Ovary (tissue), 9 donors: ENCODE measurements around the gene CDIP1. TPM values are rescaled to one million over a fixed set of nuclear protein-coding genes. Genes with fewer than 3 reads are reported as not detected.

Experiments
- DNase-seq, 5 donors: peaks; one replicate each; pipeline ENCODE4 v3.0.0-alpha.2; 2019 to 2020
- H3K27ac ChIP-seq, 2 donors: fragments of 200-600 bp; one replicate each; pipeline versions ENCODE4 v1.5.1 to v1.8.0; 2019 to 2022
- H3K27me3 ChIP-seq: fragments of 200-600 bp; one replicate; pipeline ENCODE4 v1.8.0; 2022
- H3K36me3 ChIP-seq: fragments of 200-600 bp; sonication (generic); one replicate; pipeline ENCODE4 v1.5.1; 2019
- H3K4me1 ChIP-seq: one replicate; pipeline ENCODE4 v1.8.1; 2013; ENCODE audit warnings: mild to moderate bottlenecking, moderate library complexity; ENCODE audit not compliant: insufficient read depth
- H3K4me3 ChIP-seq: fragments of 200-600 bp; sonication (generic); one replicate; pipeline ENCODE4 v1.5.1; 2017
- H3K9me3 ChIP-seq, 2 donors: fragments of 200-600 bp in 1 of 2; sonication (generic) in 1 of 2; one replicate each; pipeline versions ENCODE4 v1.5.1 to v1.8.1; 2013 to 2019; ENCODE audit warnings: mild to moderate bottlenecking in 1 of 2, moderate library complexity in 1 of 2
- EP300 ChIP-seq: sonication (generic); formaldehyde crosslinking; IDR thresholded peaks from one replicate; pipeline ENCODE4 v1.6.1; 2017; ENCODE audit warnings: antibody characterized with exemption
- POLR2A ChIP-seq: fragments of 450-650 bp; IDR thresholded peaks from one replicate; pipeline ENCODE4 v1.6.1; 2017; ENCODE audit warnings: antibody characterized with exemption, mild to moderate bottlenecking, moderate library complexity
- WGBS, 3 donors: extraction: QIAGEN DNeasy Blood & Tissue Kit in 1 of 3; methylation state at CpG; one replicate each; pipeline versions ENCODE4 v1.1.5 to v1.1.7; 2013 to 2017; 5-methylcytosine and 5-hydroxymethylcytosine counted together
- intact Hi-C, 4 donors: fragments of 100-400 bp; cut with DNase I; formaldehyde crosslinking; loops; one replicate each; pipeline versions ENCODE4 v1.11.0 to v1.15.1; 2022 to 2023
- polyA plus RNA-seq, 2 donors: library from polyadenylated mRNA; stranded (reverse); fragments of 200-250 nt in 1 of 2; fragments of 350-450 nt in 1 of 2; fragmentation: Illumina TruSeq in 1 of 2; extraction: RNeasy Lipid Tissue Mini Kit (QIAGEN cat#74804) in 1 of 2; gene quantifications; one replicate each; pipeline ENCODE4 v1.2.3, GENCODE V29; 2013 to 2014
- total RNA-seq, 7 donors: library from RNA; depleted of rRNA in 2 of 7; stranded (reverse); fragments of >200 nt in 2 of 7; fragmentation: NEBNext Ultra II Directional in 3 of 7; extraction: Animal tissue kit (Norgen Biotek cat#: 25700) in 3 of 7; gene quantifications; one replicate each; pipeline versions ENCODE4 v1.1.0 to v1.2.4, GENCODE V29; 2016 to 2023
- TF ChIP-seq, protein P1 (sequence below), 3 donors: fragments of 450-650 bp in 2 of 3; fragments of 200-600 bp in 1 of 3; IDR thresholded peaks; one replicate each; pipeline versions ENCODE4 v1.5.1 to v1.8.0; 2016 to 2022; ENCODE audit warnings: antibody characterized with exemption in 3 of 3, mild to moderate bottlenecking in 1 of 3
- donor health status: DM: no; HTN: no; CAD: no; lungs with moderate emphysema.
- donor health status: DM: no; HTN: no; CAD: no.
- donor health status: Bipolar disorder and iron deficiency.
- donor health status: DM: yes; HTN: yes; CAD: no.
- donor health status: DM: no; HTN: no; CAD: no.
- donor health status: DM: yes; HTN: yes; CAD: no.

Gene CDIP1
- total and polyA plus RNA-seq, 9 donors = 14.6 to 55.1 (median 32.6) TPM

DNA sequence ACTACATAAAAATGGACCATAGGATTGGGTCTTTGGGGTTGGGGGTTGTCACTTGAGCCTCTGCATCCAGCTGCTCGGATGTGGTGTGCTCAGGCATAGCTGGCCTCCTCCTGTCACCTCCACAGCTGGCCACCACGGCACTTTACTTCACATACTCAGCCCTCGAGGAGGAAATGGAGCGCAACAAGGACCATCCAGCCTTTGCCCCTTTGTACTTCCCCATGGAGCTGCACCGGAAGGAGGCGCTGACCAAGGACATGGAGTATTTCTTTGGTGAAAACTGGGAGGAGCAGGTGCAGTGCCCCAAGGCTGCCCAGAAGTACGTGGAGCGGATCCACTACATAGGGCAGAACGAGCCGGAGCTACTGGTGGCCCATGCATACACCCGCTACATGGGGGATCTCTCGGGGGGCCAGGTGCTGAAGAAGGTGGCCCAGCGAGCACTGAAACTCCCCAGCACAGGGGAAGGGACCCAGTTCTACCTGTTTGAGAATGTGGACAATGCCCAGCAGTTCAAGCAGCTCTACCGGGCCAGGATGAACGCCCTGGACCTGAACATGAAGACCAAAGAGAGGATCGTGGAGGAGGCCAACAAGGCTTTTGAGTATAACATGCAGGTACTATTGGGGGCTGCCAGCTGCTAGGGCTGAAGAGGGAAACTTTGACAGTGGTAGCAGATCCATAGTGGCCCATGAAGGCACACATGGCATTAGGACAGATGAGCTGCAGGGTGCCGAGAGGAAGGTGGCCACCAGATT lies 30.8 kb downstream of the CDIP1 start:
- WGBS, 3 donors = 87 to 91% (median 89%) methylated on average over 17 of the region's 17 CpGs
- no peak overlapping the region for H3K27ac ChIP-seq
- H3K27me3 ChIP-seq = no peaks in the 10 kb centered on the region
- intact Hi-C loops = loop anchor here in 2 of 4 donors (10.0 kb wide), 3 partner anchors 47 to 237 kb away; partner anchors contain the start of gene C16orf96 (in 1 of the 2)
- no peak overlapping the region for H3K4me3 ChIP-seq
- no peaks in the 10 kb centered on the region for H3K9me3 ChIP-seq
- no peaks in the 10 kb centered on the region for H3K4me1 ChIP-seq
- no peak for DNase-seq
- no peaks in the 10 kb centered on the region for H3K36me3 ChIP-seq
- TF ChIP-seq, protein P1, sequence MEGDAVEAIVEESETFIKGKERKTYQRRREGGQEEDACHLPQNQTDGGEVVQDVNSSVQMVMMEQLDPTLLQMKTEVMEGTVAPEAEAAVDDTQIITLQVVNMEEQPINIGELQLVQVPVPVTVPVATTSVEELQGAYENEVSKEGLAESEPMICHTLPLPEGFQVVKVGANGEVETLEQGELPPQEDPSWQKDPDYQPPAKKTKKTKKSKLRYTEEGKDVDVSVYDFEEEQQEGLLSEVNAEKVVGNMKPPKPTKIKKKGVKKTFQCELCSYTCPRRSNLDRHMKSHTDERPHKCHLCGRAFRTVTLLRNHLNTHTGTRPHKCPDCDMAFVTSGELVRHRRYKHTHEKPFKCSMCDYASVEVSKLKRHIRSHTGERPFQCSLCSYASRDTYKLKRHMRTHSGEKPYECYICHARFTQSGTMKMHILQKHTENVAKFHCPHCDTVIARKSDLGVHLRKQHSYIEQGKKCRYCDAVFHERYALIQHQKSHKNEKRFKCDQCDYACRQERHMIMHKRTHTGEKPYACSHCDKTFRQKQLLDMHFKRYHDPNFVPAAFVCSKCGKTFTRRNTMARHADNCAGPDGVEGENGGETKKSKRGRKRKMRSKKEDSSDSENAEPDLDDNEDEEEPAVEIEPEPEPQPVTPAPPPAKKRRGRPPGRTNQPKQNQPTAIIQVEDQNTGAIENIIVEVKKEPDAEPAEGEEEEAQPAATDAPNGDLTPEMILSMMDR (IDR thresholded peaks at IDR 0.05) = no peak
- no peak for TF ChIP-seq POLR2A
- TF ChIP-seq EP300 = no peak

DNA sequence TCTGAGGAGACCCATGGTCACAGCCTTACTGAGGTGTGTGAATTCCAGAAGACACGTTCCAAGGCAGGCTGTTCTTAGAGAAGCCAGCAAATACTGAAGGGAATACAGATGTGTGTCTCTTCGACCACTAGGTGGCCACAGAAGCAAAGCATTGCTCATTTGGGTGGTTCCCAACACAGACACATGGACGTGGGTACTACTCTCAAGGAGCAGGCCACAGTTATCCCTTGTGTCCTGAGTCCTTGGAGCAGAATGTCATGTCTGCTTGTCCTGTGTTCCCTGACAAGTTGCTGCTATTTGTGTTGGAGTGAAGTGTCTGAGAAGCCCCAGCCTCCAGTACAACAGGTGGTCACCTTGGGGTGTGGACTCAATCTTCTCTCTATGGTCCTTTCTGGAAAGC lies 32.1 kb downstream of the CDIP1 start:
- H3K27ac ChIP-seq = no peak overlapping the region
- H3K4me3 ChIP-seq = no peak overlapping the region
- 1 to 4% (median 3%) methylated on average over 3 of the region's 3 CpGs for WGBS, 3 donors
- no peaks in the 10 kb centered on the region for H3K36me3 ChIP-seq
- H3K27me3 ChIP-seq = no peaks in the 10 kb centered on the region
- H3K4me1 ChIP-seq = peaks cover 2% of the 10 kb centered on the region
- DNase-seq = peak in 3 of 5 donors; percentile 48 to 70 (median 55)
- intact Hi-C loops = loop anchor here in 2 of 4 donors (10.0 kb wide), 3 partner anchors 48 to 238 kb away; partner anchors contain the start of gene C16orf96 (in 1 of the 2)
- TF ChIP-seq, protein P1 (IDR thresholded peaks at IDR 0.05) = peak; percentile 63 to 78 (median 71)
- no peak for TF ChIP-seq EP300
- TF ChIP-seq POLR2A = no peak
- H3K9me3 ChIP-seq = no peaks in the 10 kb centered on the region

DNA sequence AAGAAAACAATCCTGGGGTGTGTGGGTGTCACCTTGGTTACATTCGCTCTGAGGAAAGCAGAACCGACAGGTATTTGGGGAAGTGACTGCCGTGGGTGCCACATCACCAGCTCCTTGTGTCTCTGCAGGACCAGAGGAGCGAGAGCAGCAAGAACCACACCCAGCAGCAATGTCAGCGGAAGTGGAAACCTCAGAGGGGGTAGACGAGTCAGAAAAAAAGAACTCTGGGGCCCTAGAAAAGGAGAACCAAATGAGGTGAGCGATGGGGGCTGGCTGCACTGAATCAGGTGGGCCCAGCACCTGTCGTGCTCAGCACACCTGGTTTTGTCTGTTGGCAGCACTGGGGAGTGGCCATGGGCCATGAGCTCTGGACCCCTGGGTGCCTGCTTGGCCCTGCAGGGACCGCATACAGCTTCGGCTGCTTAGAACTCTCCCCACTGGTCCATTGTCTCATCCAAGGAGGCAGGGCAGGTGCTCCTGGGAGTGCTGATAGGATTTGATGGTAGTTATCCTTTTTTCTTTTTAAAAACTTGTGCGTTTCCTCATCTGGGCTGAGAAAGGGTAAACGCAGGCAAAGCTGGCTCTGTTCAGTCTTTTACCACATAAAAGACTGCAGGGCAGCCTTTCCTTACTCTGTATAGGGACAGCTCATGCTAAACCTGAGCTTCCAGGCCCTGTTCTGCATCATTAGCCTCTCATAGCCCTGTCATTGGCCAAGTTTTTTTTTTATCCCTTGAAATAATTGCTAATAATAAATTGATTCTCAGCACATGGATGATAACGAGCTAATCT lies 33.0 kb downstream of the CDIP1 start:
- Histone ChIP-seq H3K4me3 (no peak overlapping the region), H3K27ac (no peak overlapping the region), H3K36me3 (no peaks in the 10 kb centered on the region), H3K4me1 (peaks cover 4% of the 10 kb centered on the region), H3K9me3 (no peaks in the 10 kb centered on the region), H3K27me3 (no peaks in the 10 kb centered on the region)
- intact Hi-C loops = loop anchor here in 2 of 4 donors (10.0 kb wide), 3 partner anchors 49 to 239 kb away; partner anchors contain the start of gene C16orf96 (in 1 of the 2)
- no peak for TF ChIP-seq EP300
- TF ChIP-seq POLR2A = no peak
- TF ChIP-seq, protein P1 (IDR thresholded peaks at IDR 0.05) = no peak
- no peak for DNase-seq
- 84 to 87% (median 86%) methylated on average over 13 of the region's 13 CpGs for WGBS, 3 donors

DNA sequence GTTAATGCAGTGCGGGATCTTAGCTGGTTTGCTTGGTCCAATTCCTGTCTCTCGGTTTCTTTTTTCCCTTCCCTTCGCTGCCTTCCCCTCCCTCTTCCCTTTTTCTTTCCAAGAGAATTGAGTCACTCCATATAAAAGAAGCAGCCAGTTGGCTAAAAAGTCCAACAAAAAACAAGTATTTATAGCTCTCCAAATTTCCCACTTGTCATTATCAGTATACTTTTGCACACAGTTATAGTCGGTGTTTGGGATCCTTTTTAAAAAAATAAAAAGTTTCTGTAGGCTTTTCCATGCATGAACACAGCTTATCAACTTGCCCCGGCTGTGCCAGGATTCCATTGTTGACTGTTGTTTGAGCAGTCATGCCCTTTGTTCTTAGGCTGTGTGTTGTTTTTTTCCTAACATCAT lies 37.5 kb downstream of the CDIP1 start:
- intact Hi-C loops = loop anchor here in 2 of 4 donors (10.0 kb wide), 3 partner anchors 54 to 244 kb away; partner anchors contain the start of gene C16orf96 (in 1 of the 2)
- Histone ChIP-seq H3K27ac (peak overlapping the region in 1 of 2 donors; percentile 23), H3K9me3 (no peaks in the 10 kb centered on the region), H3K4me3 (no peak overlapping the region), H3K36me3 (no peaks in the 10 kb centered on the region), H3K4me1 (peaks cover 8% of the 10 kb centered on the region), H3K27me3 (no peaks in the 10 kb centered on the region)
- no peak for TF ChIP-seq EP300
- no peak for TF ChIP-seq POLR2A
- TF ChIP-seq, protein P1 (IDR thresholded peaks at IDR 0.05) = no peak
- 5 to 6% (median 5%) methylated on average over 5 of the region's 5 CpGs for WGBS, 3 donors
- DNase-seq = no peak
